GM23248 (cell line): ENCODE data around the gene SRPX. TPM values are rescaled to one million over a fixed set of nuclear protein-coding genes. Genes with fewer than 3 reads are reported as not detected.

ENCODE experiments used
- DNase-seq: peaks from one replicate; pipeline ENCODE4 v3.0.0-alpha.2; 2015
- H2AFZ ChIP-seq: fragments of 200-600 bp; sonication (generic); 2 replicates; pipeline ENCODE4 v1.6.1; 2016; ENCODE audit warnings: antibody characterized with exemption
- H3F3A ChIP-seq: fragments of 200-600 bp; sonication (generic); 2 replicates; pipeline ENCODE4 v1.6.1; 2016; ENCODE audit warnings: mild to moderate bottlenecking, antibody characterized with exemption, mixed run types; ENCODE audit not compliant: insufficient read depth
- H3K27ac ChIP-seq: fragments of 200-600 bp; sonication (generic); 2 replicates; pipeline ENCODE4 v1.5.1; 2016; ENCODE audit warnings: mild to moderate bottlenecking
- H3K27me3 ChIP-seq: fragments of 200-600 bp; sonication (generic); replicated peaks from 2 replicates; pipeline ENCODE4 v1.6.1; 2016; ENCODE audit warnings: mild to moderate bottlenecking; ENCODE audit not compliant: insufficient read depth
- H3K36me3 ChIP-seq: fragments of 200-600 bp; sonication (generic); 2 replicates; pipeline ENCODE4 v1.6.1; 2016; ENCODE audit warnings: low read depth, mild to moderate bottlenecking
- H3K4me1 ChIP-seq: fragments of 200-600 bp; sonication (generic); 2 replicates; pipeline ENCODE4 v1.6.1; 2016; ENCODE audit warnings: mild to moderate bottlenecking; ENCODE audit not compliant: insufficient read depth
- H3K4me2 ChIP-seq: fragments of 200-600 bp; sonication (generic); one replicate; pipeline ENCODE4 v1.6.1; 2016; ENCODE audit warnings: mild to moderate bottlenecking; ENCODE audit not compliant: unreplicated experiment
- H3K4me3 ChIP-seq: fragments of 200-600 bp; sonication (generic); 2 replicates; pipeline ENCODE4 v1.5.1; 2016; ENCODE audit warnings: mild to moderate bottlenecking
- H3K79me2 ChIP-seq: fragments of 200-600 bp; sonication (generic); 2 replicates; pipeline ENCODE4 v1.6.1; 2016; ENCODE audit warnings: mild to moderate bottlenecking; ENCODE audit not compliant: insufficient read depth
- H3K9ac ChIP-seq: fragments of 200-600 bp; sonication (generic); 2 replicates; pipeline ENCODE4 v1.6.1; 2016; ENCODE audit warnings: mild to moderate bottlenecking
- H3K9me2 ChIP-seq: fragments of 200-600 bp; sonication (generic); 2 replicates; pipeline ENCODE4 v1.6.1; 2016; ENCODE audit warnings: mixed run types, mild to moderate bottlenecking, moderate library complexity; ENCODE audit not compliant: insufficient read depth
- H3K9me3 ChIP-seq: fragments of 200-600 bp; sonication (generic); one replicate; pipeline ENCODE4 v1.6.1; 2017; ENCODE audit warnings: low read depth
- H4K20me1 ChIP-seq: fragments of 200-600 bp; sonication (generic); 2 replicates; pipeline ENCODE4 v1.6.0; 2016; ENCODE audit not compliant: insufficient read depth
- EZH2 ChIP-seq: fragments of 200-600 bp; sonication (generic); IDR thresholded peaks from 2 replicates; pipeline ENCODE4 v1.6.1; 2018; ENCODE audit warnings: antibody characterized with exemption, mild to moderate bottlenecking; ENCODE audit not compliant: insufficient read depth, poor library complexity, severe bottlenecking
- EZH2phosphoT487 ChIP-seq: fragments of 200-600 bp; sonication (generic); IDR thresholded peaks from 2 replicates; pipeline ENCODE4 v1.6.1; 2018; ENCODE audit warnings: antibody characterized with exemption, moderate library complexity, mild to moderate bottlenecking, low read depth; ENCODE audit not compliant: insufficient read depth
- WGBS, 2 experiments: methylation state at CpG; one replicate each; pipeline ENCODE4 v1.1.6; 2015 to 2017; ENCODE audit warnings: low lambda C conversion rate in 2 of 2, low coverage in 1 of 2; ENCODE audit errors: missing lambda C conversion rate in 2 of 2; 5-methylcytosine and 5-hydroxymethylcytosine counted together
- in situ Hi-C: fragments of 300-500 bp; cut with MboI; formaldehyde crosslinking; loops from 2 replicates; pipeline ENCODE4 v1.15.0; 2020
- polyA plus RNA-seq: library from polyadenylated mRNA; unstranded; fragments of >200 nt; fragmentation: Nextera tagmentation; extraction: Ambion mirVana; gene quantifications from 2 replicates; pipeline ENCODE4 v1.2.1, GENCODE V29; 2016
- total RNA-seq: library from RNA; depleted of rRNA; stranded (reverse); fragments of >200 nt; shearing (Covaris generic); gene quantifications from 2 replicates; pipeline ENCODE4 v1.2.3, GENCODE V29; 2014

Gene SRPX
- total and polyA plus RNA-seq, 2 experiments from 2014 or later = 75.7 to 82.2 TPM

DNA sequence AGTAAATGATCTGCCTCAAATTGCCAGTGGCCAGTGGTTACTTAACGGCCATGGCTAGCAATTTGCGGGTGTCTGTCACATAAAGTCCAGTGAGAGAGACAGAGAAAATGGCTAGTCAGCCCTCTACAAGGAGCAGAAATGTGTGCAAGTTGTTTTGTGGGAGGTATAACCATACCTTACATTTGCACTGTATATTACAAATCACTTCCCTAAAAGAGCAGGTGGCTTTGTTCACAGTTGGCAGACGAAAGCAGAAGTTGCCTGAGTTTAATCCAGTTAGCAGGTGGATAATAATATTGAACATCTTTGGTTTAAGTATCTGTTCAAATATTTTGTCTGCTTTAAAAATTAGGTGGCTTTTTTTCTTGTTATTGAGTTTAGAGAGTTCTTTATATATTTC is 15.6 kb downstream of the SRPX start:
- no peaks in the 10 kb centered on the region for H3K9me3 ChIP-seq
- no peak overlapping the region for H3K27ac ChIP-seq
- peaks cover 36% of the 10 kb centered on the region; the same call in 1 of the 2 replicates for H3K79me2 ChIP-seq
- H3K9me2 ChIP-seq = no peaks in the 10 kb centered on the region
- peaks cover 15% of the 10 kb centered on the region for H3K4me1 ChIP-seq
- H3K4me3 ChIP-seq = no peak overlapping the region
- no peak overlapping the region for H2AFZ ChIP-seq
- WGBS, 2 experiments = 94 to 100% methylated on average over 3 of the region's 3 CpGs
- in situ Hi-C loops = no loop called here
- TF ChIP-seq EZH2 (no peak), EZH2phosphoT487 (no peak)
- no peaks in the 10 kb centered on the region for H3K36me3 ChIP-seq
- no peak overlapping the region for H3K4me2 ChIP-seq
- no peak for DNase-seq
- H4K20me1 ChIP-seq = no peaks in the 10 kb centered on the region
- H3F3A ChIP-seq = peaks cover 19% of the 10 kb centered on the region; the same call in 1 of the 2 replicates
- H3K9ac ChIP-seq = no peak overlapping the region
- no peaks in the 10 kb centered on the region for H3K27me3 ChIP-seq

DNA sequence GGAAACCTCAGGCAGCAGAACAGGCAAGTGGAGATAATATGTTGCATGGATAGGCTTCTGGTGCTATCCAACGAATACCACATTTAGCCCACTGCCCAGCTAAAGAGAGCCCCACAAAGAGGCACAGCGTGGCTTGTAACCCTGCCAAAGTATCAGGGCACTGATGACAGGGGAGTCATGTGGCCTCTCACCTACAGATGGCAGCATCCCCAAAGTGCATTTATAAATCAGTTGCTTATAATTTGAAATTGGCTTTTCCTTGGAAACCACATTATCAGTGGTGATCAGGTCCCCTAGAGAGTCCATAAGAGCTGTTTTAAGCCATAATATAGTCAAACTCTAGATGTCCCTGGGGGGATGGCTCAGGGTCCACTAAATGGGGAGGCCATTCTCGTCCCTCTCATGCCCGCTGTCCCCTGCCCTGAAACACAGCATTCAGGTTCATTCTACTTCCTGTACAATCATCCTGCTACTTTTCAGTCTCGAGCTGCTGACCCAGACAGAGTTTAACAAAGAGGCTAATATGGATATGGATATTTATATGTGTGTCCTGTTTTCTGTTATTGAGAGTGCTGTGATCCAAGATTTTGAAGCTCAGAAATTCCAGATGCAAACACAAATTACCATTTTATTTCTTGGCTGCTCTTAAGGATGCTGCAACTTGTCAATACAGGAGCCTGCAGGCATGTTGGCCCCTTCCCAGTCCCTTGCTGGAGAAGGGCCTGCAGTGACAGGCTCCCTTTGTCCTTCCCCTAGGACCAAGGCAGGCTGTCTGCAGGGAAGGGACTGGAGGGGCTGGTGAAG is 28.5 kb downstream of the SRPX start:
- H3K27ac ChIP-seq = no peak overlapping the region
- no peaks in the 10 kb centered on the region for H3K9me2 ChIP-seq
- H3K4me1 ChIP-seq = no peaks in the 10 kb centered on the region
- peak; percentile 46 for DNase-seq
- no peak overlapping the region for H3K4me2 ChIP-seq
- no peak overlapping the region for H3K4me3 ChIP-seq
- no peak for TF ChIP-seq EZH2
- no peak for TF ChIP-seq EZH2phosphoT487
- H3F3A ChIP-seq = no peaks in the 10 kb centered on the region
- H3K9me3 ChIP-seq = no peaks in the 10 kb centered on the region
- in situ Hi-C loops = no loop called here
- WGBS, 2 experiments = 66 to 74% methylated on average over 5 of the region's 5 CpGs
- no peaks in the 10 kb centered on the region for H3K27me3 ChIP-seq
- H3K79me2 ChIP-seq = 0 out of 2 replicates have a peak, but pooled peaks cover 13% of the 10 kb centered on the region
- H2AFZ ChIP-seq = no peak overlapping the region
- no peaks in the 10 kb centered on the region for H3K36me3 ChIP-seq
- H4K20me1 ChIP-seq = no peaks in the 10 kb centered on the region
- H3K9ac ChIP-seq = no peak overlapping the region

DNA sequence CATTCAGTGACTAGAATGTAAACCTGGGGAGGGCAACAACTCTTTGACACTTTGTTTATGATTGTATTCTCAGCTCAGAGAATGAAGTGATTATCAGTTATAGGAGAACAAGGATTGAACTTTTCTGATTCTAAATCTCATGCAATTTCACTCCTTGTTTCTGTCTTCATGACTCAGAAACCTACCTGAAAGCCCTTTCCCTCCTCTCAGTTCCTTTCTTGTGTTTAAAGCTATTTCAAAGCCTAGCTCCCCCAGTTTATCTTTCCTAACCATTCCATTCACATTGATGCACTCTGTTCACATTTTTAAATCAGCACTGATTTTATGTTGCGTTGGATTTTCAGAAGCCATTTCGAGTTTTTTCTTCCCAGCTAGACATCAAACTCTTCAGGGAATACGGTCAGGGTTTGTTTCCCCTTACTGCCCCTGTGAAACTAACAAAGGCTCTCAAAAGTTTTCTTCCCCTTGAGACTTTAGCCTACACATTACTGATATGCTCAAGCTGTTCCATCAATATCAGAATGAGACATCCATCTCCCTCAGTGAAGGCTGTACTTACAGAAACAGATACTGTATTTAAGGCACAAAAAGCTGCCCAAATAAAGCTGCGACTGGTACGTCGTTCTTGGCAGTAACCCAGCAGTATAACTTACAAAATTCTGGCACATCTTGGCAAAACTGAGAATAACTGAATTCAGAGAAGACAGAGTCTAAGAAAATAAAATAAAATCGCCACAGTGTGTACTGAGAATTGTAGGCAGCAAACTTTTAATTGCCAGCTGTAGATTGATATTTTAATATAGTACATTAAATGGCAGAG is 31.0 kb downstream of the SRPX start:
- 88 to 89% methylated on average over 7 of the region's 7 CpGs for WGBS, 2 experiments
- 0 out of 2 replicates have a peak, but pooled peaks cover 10% of the 10 kb centered on the region for H3K79me2 ChIP-seq

DNA sequence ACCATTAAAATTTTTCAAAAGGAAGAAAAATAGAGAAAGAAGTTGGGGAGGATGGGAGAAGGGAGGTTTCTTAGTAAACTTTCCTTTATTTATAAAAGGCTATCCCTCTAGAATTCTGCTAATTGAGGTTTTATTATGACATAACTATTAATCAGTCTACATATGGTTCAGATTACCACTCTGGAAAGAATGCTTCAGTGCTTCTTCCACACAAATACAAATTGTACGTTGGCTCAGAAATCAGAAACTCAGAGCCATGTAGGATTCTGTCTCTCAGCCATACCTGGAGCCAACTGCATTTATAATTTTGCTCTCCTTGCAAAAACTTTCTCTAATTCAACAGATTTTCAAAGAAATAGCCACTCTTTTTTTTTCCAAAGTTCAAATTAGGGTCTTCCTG is 37.1 kb downstream of the SRPX start:
- no peak overlapping the region for H3K4me3 ChIP-seq
- H3K36me3 ChIP-seq = no peaks in the 10 kb centered on the region
- H3K9me2 ChIP-seq = no peaks in the 10 kb centered on the region
- H3K9me3 ChIP-seq = no peaks in the 10 kb centered on the region
- no peak overlapping the region for H3K9ac ChIP-seq
- H2AFZ ChIP-seq = no peak overlapping the region
- H3K4me2 ChIP-seq = no peak overlapping the region
- in situ Hi-C loops = no loop called here
- no peak overlapping the region for H3K27ac ChIP-seq
- H3K79me2 ChIP-seq = no peaks in the 10 kb centered on the region; the same call in 1 of the 2 replicates
- no peaks in the 10 kb centered on the region for H4K20me1 ChIP-seq
- no peak for TF ChIP-seq EZH2phosphoT487
- TF ChIP-seq EZH2 = no peak
- peak; percentile 53 for DNase-seq
- H3K4me1 ChIP-seq = peaks cover 10% of the 10 kb centered on the region; the same call in 1 of the 2 replicates
- no peaks in the 10 kb centered on the region for H3K27me3 ChIP-seq
- H3F3A ChIP-seq = no peaks in the 10 kb centered on the region
- 0 to 7% methylated on average over 1 of the region's 1 CpG for WGBS, 2 experiments

More for the DNA sequence above, 31.0 kb downstream of the SRPX start:
- H3K9ac ChIP-seq = no peak overlapping the region
- TF ChIP-seq EZH2 = no peak
- no peak for TF ChIP-seq EZH2phosphoT487
- H4K20me1 ChIP-seq = no peaks in the 10 kb centered on the region
- no peaks in the 10 kb centered on the region for H3K9me3 ChIP-seq
- no peaks in the 10 kb centered on the region for H3F3A ChIP-seq
- no peak overlapping the region for H3K4me2 ChIP-seq
- no peak overlapping the region for H2AFZ ChIP-seq
- no peak overlapping the region for H3K27ac ChIP-seq
- in situ Hi-C loops = no loop called here
- no peaks in the 10 kb centered on the region for H3K4me1 ChIP-seq
- DNase-seq = no peak
- no peaks in the 10 kb centered on the region for H3K27me3 ChIP-seq
- no peaks in the 10 kb centered on the region for H3K36me3 ChIP-seq
- H3K9me2 ChIP-seq = no peaks in the 10 kb centered on the region
- H3K4me3 ChIP-seq = no peak overlapping the region
